DMS 273 (cell line): Measurements from ENCODE around the gene TOR3A.

Experiments
- DNase-seq: peaks from one replicate; lab custom pipeline; 2025; ENCODE audit not compliant: unreplicated experiment; lab: John Stamatoyannopoulos, UW

TOR3A gene

DNA sequence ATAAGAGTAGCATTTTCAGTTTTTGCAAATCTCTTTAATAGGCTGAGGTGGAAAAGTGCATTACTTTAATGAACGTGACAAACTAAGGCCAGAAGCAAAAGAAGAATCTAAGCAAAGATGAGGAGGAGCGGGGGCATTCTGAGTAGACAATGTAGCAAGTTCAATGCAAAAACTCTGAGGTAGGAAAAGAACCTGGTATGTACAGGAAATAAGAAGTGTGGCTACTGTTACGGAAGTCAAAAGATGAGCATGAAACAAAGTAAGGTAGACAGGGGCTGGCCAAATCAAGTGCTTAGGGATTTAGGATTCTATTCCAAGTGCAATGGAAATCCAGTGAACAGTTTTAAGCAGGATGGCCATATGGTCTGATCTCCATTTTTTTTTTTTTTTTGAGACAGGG lies 63.7 kb downstream of the TOR3A start:
- no peak for DNase-seq
